Upper lobe of left lung (tissue), 4 donors: ENCODE measurements around the gene TP63.

Experiments
- CTCF ChIP-seq, 6 experiments: fragments of 450-650 bp in 4 of 6; fragments of 200-600 bp in 2 of 6; sonication (generic) in 2 of 6; IDR thresholded peaks; one replicate each; pipeline ENCODE4 v1.5.1; 2016 to 2019; ENCODE audit warnings: antibody characterized with exemption in 6 of 6
- EP300 ChIP-seq, 4 donors: sonication (generic); formaldehyde crosslinking; IDR thresholded peaks; one replicate each; pipeline ENCODE4 v1.5.1; 2017; ENCODE audit warnings: antibody characterized with exemption in 4 of 4, control low read depth in 2 of 4
- POLR2A ChIP-seq, 4 donors: fragments of 450-650 bp; IDR thresholded peaks; one replicate each; pipeline ENCODE4 v1.5.1; 2016 to 2017; ENCODE audit warnings: antibody characterized with exemption in 4 of 4, mild to moderate bottlenecking in 2 of 4
- POLR2AphosphoS5 ChIP-seq, 2 donors: sonication (generic); formaldehyde crosslinking; IDR thresholded peaks; one replicate each; pipeline ENCODE4 v1.5.1; 2017; ENCODE audit warnings: antibody characterized with exemption in 2 of 2

GRCh38 chr3:189727158-189727557 is 96.0 kb downstream of the TP63 start:
- no peak for TF ChIP-seq EP300 (IDR thresholded peaks at IDR 0.05)
- TF ChIP-seq CTCF (IDR thresholded peaks at IDR 0.05), result no peak
- no peak for TF ChIP-seq POLR2A (IDR thresholded peaks at IDR 0.05)
- TF ChIP-seq POLR2AphosphoS5 (IDR thresholded peaks at IDR 0.05), result no peak
